GM18517 (cell line): ENCODE measurements around the gene MAFB.

Experiments
- ATAC-seq: cut with Tn5 transposase; IDR thresholded peaks from one replicate; pipeline ENCODE4 v1.9.1; 2021; ENCODE audit warnings: mild to moderate bottlenecking, moderate library complexity; ENCODE audit not compliant: unreplicated experiment

Gene MAFB

GRCh38 chr20:40703975-40704530, 15.0 kb upstream of the MAFB start:
- no peak for ATAC-seq

GRCh38 chr20:40702504-40702903, 13.5 kb upstream of the MAFB start:
- no peak for ATAC-seq

- no peak for ATAC-seq
These were observed 9.7 kb upstream of the MAFB start for GRCh38 chr20:40698744-40699143.

- ATAC-seq: no peak
These were observed 9.2 kb upstream of the MAFB start for GRCh38 chr20:40698281-40698680.

GRCh38 chr20:40697541-40697940, 8.5 kb upstream of the MAFB start:
- ATAC-seq: no peak

GRCh38 chr20:40695214-40695613, 6.2 kb upstream of the MAFB start:
- no peak for ATAC-seq

- ATAC-seq: no peak
These were observed 5.2 kb upstream of the MAFB start for GRCh38 chr20:40694246-40694645.

GRCh38 chr20:40692240-40693011, 3.4 kb upstream of the MAFB start:
- ATAC-seq: no peak

- no peak for ATAC-seq
These were observed 2.7 kb upstream of the MAFB start for GRCh38 chr20:40691566-40692239.

- ATAC-seq: no peak
These were observed 2.0 kb upstream of the MAFB start for GRCh38 chr20:40690836-40691565.

GRCh38 chr20:40689943-40690835, 1.2 kb upstream of the MAFB start:
- no peak for ATAC-seq

- no peak for ATAC-seq
These were observed 622 bp downstream of the MAFB start for GRCh38 chr20:40688129-40689099.

GRCh38 chr20:40687384-40688128, 1.5 kb downstream of the MAFB start:
- no peak for ATAC-seq

GRCh38 chr20:40686893-40687292, 2.1 kb downstream of the MAFB start:
- no peak for ATAC-seq

GRCh38 chr20:40686434-40686882, 2.6 kb downstream of the MAFB start:
- ATAC-seq: no peak

GRCh38 chr20:40685349-40685748, 3.7 kb downstream of the MAFB start:
- no peak for ATAC-seq

- ATAC-seq: no peak
These were observed 5.2 kb downstream of the MAFB start for GRCh38 chr20:40683894-40684268.

- ATAC-seq: no peak
These were observed 5.7 kb downstream of the MAFB start for GRCh38 chr20:40683221-40683893.
